NOMO-1 (cell line): ENCODE measurements around the gene MAST4.
A peak's percentile ranks its signal among the peaks of the same experiment; 100 is the strongest.

ENCODE experiments used
- DNase-seq, 2 experiments: peaks; one replicate each; lab custom pipeline; 2025; ENCODE audit not compliant: unreplicated experiment in 2 of 2; lab: John Stamatoyannopoulos, UW

The MAST4 gene

DNA sequence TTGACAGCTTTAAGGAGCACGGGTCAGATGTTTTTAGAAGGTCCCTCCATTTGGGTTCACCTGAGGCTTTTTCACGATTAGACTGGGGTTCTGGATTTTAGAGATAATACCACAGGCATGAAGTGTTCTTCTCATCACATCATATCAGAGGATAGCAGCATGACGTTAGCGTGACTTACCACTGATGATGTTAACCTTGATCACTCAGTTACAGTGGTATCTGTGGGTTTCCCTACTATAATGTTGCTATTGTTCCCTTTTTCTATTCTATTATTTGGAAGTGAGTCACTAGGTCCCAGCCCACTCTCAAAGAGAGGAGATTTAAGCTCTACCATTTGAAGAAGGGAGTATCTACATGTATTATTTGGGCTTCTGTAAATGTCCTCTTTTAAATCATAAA, 300.0 kb downstream of the MAST4 start:
- DNase-seq: no peak

DNA sequence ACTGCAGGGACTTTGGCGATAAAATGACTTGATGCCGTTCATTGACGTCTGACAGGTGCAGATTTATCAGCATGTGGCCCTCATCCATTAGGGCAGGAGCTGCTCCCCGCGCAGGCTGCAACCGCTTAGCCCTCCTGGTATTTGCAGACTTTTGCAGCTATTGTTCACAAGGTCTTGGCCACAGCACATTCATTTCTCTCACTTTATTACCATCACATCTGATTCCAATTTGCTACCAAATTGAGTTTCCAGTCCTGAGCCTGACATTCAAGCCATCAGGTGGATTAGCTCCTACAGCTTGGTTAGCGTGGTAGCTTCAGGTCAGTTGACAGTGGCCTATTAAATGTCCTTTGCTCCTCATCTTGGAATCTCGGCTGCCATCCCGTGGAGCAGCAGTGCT, 301.2 kb downstream of the MAST4 start:
- no peak for DNase-seq

DNA sequence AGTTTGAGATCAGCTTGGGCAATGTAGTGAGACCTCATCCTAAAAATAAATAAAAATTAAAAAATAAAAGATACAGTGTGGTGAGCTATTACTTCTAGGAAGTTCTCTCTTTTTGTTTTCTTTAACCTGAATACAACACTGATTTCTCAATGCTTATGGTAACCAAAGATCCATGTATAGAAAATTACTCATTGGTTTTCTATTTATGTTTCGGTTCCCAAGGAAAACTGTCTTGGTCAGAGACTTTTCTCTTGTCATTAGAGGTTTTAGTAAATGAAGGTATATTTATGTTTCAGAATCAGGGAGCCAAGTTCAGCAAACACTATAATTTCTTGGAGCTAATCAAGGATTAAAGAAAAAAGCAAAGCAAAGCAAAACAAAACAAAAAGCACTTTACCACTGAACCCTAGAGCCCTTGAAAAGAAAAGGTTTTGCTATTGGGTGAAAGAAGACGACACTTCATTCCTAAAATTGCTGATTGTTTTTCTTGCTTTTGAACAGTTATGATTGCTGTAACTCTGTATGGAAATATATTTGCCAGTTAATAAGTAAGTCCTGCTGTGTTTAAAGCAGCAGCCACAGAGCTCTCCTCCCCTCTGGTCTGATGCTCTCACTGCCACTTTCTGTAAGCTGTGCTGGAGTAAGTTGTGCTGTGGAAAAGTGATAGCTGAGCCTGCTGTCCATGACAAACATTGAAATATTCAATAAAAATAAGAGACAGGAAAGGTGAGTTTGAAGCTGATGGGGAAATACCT, 302.2 kb downstream of the MAST4 start:
- no peak for DNase-seq

GRCh38 chr5:66903218-66903617, 307.0 kb downstream of the MAST4 start:
- no peak for DNase-seq

- DNase-seq: no peak
These were observed 307.5 kb downstream of the MAST4 start for GRCh38 chr5:66903709-66904108.

GRCh38 chr5:66904189-66904588, 308.0 kb downstream of the MAST4 start:
- no peak for DNase-seq

- no peak for DNase-seq
These were observed 309.8 kb downstream of the MAST4 start for GRCh38 chr5:66906021-66906420.

GRCh38 chr5:66908230-66908629, 312.0 kb downstream of the MAST4 start:
- no peak for DNase-seq

GRCh38 chr5:66909364-66909763, 313.2 kb downstream of the MAST4 start:
- no peak for DNase-seq

GRCh38 chr5:66912787-66913186, 316.6 kb downstream of the MAST4 start:
- DNase-seq: no peak

- DNase-seq: no peak
These were observed 319.3 kb downstream of the MAST4 start for GRCh38 chr5:66915531-66915930.

GRCh38 chr5:66922881-66923280, 326.7 kb downstream of the MAST4 start:
- DNase-seq: no peak

DNA sequence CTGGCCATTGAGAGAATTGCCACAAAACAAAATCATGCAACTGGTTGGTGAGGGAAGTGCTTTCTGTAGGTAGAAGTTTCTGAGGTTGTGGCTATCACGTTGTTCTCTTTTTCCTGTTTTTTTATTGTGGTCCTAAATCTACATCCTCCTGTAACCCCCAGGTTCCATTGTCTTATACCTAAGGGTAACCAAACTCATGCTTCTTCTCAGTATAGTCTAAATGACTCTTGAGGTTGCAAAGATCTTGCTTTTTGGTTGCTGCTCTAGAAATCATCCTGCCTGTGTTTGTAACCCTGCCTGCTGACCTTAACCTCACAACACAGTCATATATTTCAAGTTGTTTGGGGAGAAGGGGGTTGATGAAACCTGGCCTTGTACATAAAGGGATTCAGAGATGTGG, 327.3 kb downstream of the MAST4 start:
- no peak for DNase-seq

GRCh38 chr5:66923922-66924321, 327.7 kb downstream of the MAST4 start:
- no peak for DNase-seq

- no peak for DNase-seq
These were observed 330.9 kb downstream of the MAST4 start for GRCh38 chr5:66927140-66927539.

DNA sequence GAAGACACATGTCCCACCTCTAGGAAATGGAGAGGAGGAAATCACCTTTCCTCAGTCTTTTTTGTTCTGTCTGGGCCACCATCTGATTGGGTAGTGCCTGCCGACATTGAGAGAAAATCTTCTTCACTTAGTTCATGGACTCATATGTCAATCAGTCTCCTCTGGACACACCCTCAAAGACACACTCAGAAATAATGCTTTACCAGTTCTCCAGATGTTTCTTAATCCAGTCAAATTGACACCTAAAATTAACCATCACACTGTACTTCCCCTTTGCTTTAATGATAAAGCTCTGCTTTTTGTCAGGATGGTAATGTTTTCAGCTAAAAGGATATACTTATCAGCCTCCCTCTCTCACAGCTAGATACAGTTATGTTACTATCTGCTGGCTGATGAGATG, 333.1 kb downstream of the MAST4 start:
- DNase-seq: no peak

- peak in 1 of 2 experiments; percentile 42 for DNase-seq
These were observed 333.8 kb downstream of the MAST4 start for GRCh38 chr5:66929995-66930394.

GRCh38 chr5:66931651-66932050, 335.5 kb downstream of the MAST4 start:
- peak; percentile 4 to 45 for DNase-seq

DNA sequence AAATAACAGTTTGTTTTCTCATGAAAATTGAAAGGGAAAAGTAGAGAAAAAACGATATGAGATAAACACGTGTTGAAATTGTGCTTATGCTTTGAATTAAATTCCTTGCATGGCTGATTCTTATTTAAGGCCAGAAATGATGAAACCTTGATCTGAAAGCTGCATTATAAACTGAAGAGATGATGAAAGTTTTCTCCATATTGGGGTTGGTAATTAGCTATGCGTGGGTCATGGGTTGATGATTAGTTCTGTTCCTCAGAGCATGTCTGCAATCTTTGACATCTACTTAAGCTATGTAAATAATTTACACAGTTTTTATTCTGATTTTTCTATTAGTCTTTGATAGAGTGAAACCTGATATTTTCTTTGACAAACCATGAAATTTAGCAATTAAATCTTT, 336.3 kb downstream of the MAST4 start:
- no peak for DNase-seq

DNA sequence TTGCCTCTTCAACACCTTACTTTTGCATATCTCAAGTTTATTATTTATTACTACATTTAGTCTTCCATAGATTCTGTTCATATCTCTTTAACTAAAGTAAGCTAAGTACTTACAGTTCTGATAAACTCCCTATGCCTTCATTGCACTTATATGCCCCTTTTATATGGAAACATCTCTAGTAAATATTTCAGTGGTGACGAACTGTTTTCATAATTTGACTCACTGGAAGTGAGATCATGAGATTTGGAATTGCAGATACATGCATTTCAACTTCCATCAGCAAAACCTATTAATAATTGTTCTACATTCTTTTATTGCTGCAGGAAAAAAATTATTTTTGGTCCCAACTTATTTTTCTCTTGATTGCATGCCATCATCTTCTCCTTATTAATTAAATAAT, 336.9 kb downstream of the MAST4 start:
- DNase-seq: no peak

- no peak for DNase-seq
These were observed 342.9 kb downstream of the MAST4 start for GRCh38 chr5:66939094-66939493.

- no peak for DNase-seq
These were observed 349.5 kb downstream of the MAST4 start for GRCh38 chr5:66945389-66946349.
